Activated CD4-positive, alpha-beta T cell treated with anti-CD3 and anti-CD28 coated beads for 48 hours (primary cell): ENCODE data around the gene CCDC192.
"Not testable (repeated sequence)": the region's sequence is repeated elsewhere in the genome, so short reads cannot be mapped to it uniquely, and the experiment has no call there.

Experiments used
- DNase-seq: peaks from one replicate; pipeline ENCODE4 v3.0.0-alpha.2; 2020

The CCDC192 gene

DNA sequence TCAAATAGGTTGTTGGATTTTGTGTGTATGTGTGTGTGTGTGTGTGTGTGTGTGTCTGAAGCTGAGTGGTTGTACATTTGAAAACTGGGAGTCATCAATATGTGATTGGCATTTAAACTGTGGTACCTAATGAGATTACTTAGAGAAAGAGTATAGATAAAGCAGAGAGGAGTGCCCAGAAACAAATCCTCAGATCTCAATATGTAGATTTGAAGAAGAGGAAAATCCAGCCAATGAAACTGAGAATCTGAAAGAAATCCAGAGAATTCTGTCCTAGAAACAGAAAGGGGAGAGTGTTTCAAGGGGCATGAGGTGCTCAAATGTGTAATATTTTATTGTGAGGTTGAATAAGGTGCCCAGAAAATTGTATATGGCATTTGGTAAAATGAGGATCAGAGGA, 66.2 kb downstream of the CCDC192 start:
- no peak for DNase-seq

- DNase-seq, result no peak
These were observed 67.1 kb downstream of the CCDC192 start for GRCh38 chr5:127770272-127770671.

GRCh38 chr5:127772531-127772930, 69.3 kb downstream of the CCDC192 start:
- no peak for DNase-seq

GRCh38 chr5:127774221-127774620, 71.0 kb downstream of the CCDC192 start:
- no peak for DNase-seq

GRCh38 chr5:127776477-127776876, 73.3 kb downstream of the CCDC192 start:
- DNase-seq, result no peak

DNA sequence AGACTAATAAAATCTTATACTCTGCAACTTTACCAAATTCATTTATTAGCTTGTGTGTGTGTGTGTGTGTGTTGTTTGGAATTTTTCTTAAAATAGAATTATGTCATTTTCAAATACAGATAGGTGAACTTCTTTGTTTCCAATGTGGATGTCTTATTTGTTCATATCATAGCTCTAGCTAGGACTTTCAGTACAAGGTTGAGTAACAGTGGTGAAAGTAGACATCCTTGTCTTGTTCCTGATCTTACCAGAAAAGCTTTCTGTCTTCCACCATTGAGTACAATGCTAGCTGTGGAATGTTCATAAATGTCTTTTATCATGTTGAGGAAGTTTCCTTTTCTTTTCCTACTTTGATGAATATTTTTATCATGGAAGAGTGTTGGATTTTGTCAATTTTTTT, 74.8 kb downstream of the CCDC192 start:
- DNase-seq, result no peak

GRCh38 chr5:127782450-127782849, 79.3 kb downstream of the CCDC192 start:
- not testable (repeated sequence) for DNase-seq

GRCh38 chr5:127785098-127785927, 82.1 kb downstream of the CCDC192 start:
- peak; percentile 24 for DNase-seq

DNA sequence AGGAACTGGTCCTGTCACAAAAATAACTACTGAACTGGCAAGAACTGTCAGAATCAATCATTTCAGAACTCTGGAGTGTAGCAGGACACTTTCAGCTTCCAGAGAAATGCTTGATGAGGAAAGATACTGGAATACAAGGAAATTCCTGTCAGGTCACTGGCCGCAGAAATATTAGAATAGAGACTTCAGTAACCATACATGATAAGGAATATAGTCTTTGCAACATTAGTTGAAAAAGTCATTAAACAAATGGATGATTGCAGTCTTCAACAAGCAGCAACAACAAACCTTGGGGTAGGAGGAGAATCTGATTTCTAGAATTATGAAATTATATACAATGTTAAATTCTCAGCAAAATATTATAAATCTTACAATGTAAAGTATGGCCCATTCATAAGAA, 88.2 kb downstream of the CCDC192 start:
- no peak for DNase-seq

GRCh38 chr5:127791908-127792307, 88.7 kb downstream of the CCDC192 start:
- DNase-seq, result not testable (repeated sequence)

GRCh38 chr5:127793052-127793451, 89.9 kb downstream of the CCDC192 start:
- DNase-seq, result no peak

DNA sequence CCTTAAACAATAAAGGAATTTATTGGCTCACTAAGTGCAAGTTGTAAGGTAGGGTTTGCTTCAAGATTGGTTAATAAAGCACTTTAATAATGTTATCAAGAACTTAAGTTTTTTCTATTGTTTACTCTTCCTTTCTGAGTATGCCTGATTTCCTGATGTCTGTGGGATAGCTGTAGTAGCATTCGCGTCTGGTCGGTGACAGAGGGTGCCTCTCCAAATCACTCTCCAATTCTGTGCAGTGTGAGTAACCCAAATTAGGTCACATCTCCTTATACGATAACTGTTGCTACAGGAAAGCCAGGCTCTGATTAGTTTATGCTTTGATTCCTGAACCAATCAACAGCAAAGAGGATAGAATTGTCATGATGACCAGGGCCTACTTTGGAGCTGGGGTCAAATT, 90.7 kb downstream of the CCDC192 start:
- no peak for DNase-seq

GRCh38 chr5:127796211-127796610, 93.0 kb downstream of the CCDC192 start:
- no peak for DNase-seq

DNA sequence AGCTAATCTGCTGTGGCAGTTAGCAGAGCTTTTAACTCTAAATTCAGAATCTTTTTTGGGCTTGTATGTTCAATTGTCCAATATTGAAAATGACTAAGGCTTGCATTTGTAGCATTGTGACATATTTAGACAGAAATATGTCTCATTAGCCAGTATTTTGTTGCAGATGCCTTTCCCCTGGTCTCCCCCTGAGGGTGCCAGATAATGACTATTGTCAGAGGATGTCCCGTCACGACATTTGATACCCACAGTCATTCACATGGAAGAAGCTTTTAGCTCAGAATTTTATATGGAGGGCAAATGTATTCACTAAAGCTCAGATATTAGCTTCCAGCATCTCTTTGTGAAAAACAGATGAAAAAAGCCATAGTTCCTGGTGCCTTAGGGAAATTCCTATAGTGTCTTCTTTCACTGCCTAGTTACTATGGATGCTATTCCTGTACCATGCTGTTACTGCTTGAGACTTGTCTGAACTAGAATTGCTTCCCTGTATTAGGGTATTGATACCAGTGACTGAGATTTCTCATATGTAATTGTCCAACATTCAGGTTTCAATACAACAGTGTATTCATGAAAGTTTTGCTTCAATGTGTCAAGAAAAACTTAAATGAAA, 96.2 kb downstream of the CCDC192 start:
- no peak for DNase-seq

GRCh38 chr5:127801751-127802476, 98.7 kb downstream of the CCDC192 start:
- DNase-seq, result no peak

DNA sequence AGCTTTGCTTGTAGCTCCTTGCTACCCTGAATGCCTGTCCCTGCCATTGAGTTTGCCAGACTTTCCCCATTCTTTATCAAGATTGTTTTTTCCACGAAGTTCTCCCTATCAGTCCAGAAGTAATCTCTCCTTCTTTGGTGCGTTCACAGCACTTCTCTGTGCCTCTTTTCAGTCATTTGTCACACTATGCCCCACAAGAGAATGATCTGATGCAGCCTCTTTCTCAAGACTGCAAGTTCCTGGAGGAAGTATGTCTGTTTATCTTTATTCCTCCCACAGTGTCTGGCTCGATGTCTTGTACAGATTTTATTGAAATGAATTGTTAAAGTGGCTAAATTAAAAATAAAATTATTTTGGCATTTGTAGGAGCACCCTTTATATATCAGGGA, 99.3 kb downstream of the CCDC192 start:
- DNase-seq, result no peak

DNA sequence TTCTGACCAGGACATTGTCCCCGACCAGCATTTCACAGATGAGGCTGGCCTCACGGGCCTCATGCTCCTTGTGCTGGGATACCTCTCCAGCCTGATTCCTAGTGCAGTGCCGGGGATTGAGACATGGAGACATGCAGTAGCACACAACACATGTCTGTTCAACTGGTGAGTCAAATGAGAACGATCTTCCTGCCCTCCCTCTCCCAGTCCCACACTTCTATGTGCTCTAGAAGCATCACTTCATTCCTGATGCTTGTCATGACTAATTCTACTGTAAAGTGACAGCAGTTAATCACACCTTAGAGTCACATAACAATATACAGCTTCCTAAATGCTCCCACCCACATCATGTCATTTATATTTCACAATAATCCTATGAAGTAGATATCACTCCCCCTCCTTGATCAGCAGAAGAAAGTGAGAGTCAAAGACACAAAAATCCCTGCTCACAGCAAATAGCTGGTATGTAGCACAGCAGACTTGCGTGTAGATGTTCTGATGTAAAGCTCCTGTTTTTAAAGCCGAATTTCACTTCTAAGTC, 101.8 kb downstream of the CCDC192 start:
- no peak for DNase-seq

GRCh38 chr5:127805448-127805847, 102.3 kb downstream of the CCDC192 start:
- no peak for DNase-seq

DNA sequence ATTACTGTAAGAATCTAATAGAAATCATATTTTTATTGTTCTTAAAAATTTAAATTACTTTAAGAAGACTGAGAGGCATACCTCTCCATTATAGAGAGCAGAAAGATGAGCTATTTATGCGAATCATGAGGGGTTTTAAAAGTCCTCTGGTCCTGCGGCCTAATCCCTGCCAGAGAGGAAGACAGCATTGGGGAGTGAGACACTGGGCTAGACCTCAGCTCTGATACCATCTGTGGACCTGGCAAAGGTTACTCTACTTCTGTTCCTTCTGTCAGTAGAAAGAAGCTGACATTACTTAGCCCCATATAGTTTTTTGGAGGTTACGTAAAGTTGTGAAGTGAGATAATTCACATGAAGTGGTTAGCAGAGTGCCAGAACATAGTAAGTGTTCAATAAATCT, 103.6 kb downstream of the CCDC192 start:
- DNase-seq, result no peak

GRCh38 chr5:127809533-127809932, 106.3 kb downstream of the CCDC192 start:
- no peak for DNase-seq

- no peak for DNase-seq
These were observed 106.8 kb downstream of the CCDC192 start for GRCh38 chr5:127810017-127810416.

DNA sequence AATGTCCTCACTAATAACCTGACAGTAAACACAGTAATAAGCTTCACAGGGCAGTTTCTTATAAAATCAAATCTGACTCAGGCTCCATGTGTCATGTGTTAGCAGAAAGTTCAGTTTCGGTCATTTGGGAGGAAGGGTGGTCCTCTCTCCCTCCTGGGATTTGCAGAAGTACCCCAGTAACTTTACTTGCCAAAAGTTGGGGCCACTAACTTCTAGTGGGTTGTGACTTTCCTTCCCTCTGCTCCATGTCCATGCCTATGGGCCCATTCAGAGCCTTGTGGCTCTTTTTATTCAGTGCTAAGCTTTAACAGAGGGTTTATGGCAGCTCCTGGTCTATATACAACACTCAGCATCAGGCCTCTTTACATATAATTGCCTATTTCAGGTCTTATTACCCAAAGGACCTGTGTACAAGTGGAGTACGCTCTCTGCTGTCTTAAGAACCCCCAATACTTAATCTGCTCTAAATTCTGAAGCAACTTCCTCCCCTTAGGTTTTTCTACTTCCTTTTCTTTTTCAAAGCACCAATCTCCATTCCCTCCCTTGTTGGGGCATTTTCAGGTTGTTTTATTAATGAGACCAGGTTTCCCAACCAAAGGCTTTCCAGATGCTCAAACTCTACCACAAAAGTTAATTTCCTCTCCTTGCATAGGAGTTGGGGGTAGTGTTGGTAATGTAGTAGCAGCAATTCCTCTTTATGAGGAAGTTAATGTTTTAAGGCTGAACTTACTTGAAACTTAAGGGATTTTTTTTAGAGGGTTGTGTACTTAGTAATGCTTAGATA, 107.7 kb downstream of the CCDC192 start:
- DNase-seq, result no peak

GRCh38 chr5:127812570-127812969, 109.4 kb downstream of the CCDC192 start:
- DNase-seq, result no peak
